ENCODE data around the gene ZNF71. TPM values are rescaled to one million over a fixed set of nuclear protein-coding genes. Genes with fewer than 3 reads are reported as not detected.

The ZNF71 gene
- total and polyA plus RNA-seq, 2 donors (not counting 3 experiments of a cell fraction or from before 2014, with no cell fraction given) = 9.7 to 10.1 TPM

DNA sequence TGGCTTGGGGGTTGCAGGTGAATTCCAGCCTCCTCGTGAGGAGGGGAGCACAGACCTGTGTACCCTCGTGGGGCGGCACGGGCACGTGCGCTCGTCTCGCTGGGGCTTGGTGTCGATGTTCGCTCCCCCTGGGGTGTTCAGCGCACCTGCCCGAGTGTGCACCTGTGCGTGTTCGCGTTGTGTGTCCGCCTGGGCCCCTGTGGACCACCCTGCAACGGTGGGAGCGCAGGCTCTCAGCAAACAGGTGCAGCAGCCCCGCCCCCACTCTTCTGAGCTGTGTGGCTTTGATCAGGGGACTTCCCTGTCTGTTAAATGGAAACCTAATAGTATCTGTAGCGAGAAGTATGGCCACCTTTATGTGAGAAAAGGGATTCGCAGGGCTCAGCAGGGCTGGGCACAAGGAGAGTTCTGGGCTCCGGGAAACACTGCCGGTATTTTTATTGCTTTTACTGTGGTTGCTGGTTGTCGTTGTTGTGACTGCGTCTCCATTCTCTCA is 48.4 kb downstream of the ZNF71 start:
- Histone ChIP-seq H3K79me2 (ENCODE audit: control insufficient read depth, insufficient read depth, low read length) (no peaks in the 10 kb centered on the region), H3K4me2 (ENCODE audit: insufficient read depth, low read length) (no peak overlapping the region), H3K4me1 (ENCODE audit: control insufficient read depth, extremely low read depth, insufficient read depth, low read length) (no peaks in the 10 kb centered on the region), H3K9ac (replicated peaks; ENCODE audit: extremely low read depth, insufficient read depth, low read length) (no peak overlapping the region), H3K36me3 (ENCODE audit: control insufficient read depth in 2 of 2, extremely low read depth in 1 of 2, insufficient read depth in 2 of 2, low read length in 2 of 2) (no peaks in the 10 kb centered on the region), H4K20me1 (replicated peaks; ENCODE audit: control insufficient read depth, extremely low read depth, insufficient read depth, low read length) (no peaks in the 10 kb centered on the region), H3K27me3 (ENCODE audit: control insufficient read depth in 2 of 2, insufficient read depth in 2 of 2, low read length in 2 of 2) (no peaks in the 10 kb centered on the region), H3K9me3 (replicated peaks; ENCODE audit: control insufficient read depth, insufficient read depth, low read length) (peaks cover 4% of the 10 kb centered on the region), H3K27ac (ENCODE audit: insufficient read depth, low read depth, low read length) (no peak overlapping the region), H2AFZ (ENCODE audit: low read depth, low read length) (no peak overlapping the region), H3K4me3 (replicated peaks in 1 of 3; ENCODE audit: insufficient read depth in 1 of 3, low read depth in 1 of 3, low read length in 3 of 3) (no peak overlapping the region), H3K9me1 (replicated peaks; ENCODE audit: control insufficient read depth, extremely low read depth, insufficient read depth, low read length) (no peaks in the 10 kb centered on the region)
- ChIA-PET POLR2A (no interaction called here), CTCF (no interaction called here)
- no peak for DNase-seq (ENCODE audit: low read depth, low spot score)
- BruUV-seq (replicated peaks) = no TSS peak
- TF ChIP-seq MAX (IDR thresholded peaks at IDR 0.05; ENCODE audit: insufficient read depth, insufficient read length) (no peak), GATA2 (IDR thresholded peaks at IDR 0.05; ENCODE audit: insufficient read depth, insufficient read length, low read depth, low read length) (no peak), JUN (IDR thresholded peaks at IDR 0.05; ENCODE audit: borderline replicate concordance, insufficient read depth, insufficient read length, low read depth) (no peak), POLR2A (IDR thresholded peaks at IDR 0.05; ENCODE audit: low read depth, low read length) (no peak), FOS (IDR thresholded peaks at IDR 0.05; ENCODE audit: borderline replicate concordance, insufficient read depth, low read length) (no peak), EZH2 (IDR thresholded peaks at IDR 0.05; ENCODE audit: borderline replicate concordance, low read depth, low read length, severe bottlenecking) (no peak), CTCF (IDR thresholded peaks at IDR 0.05; ENCODE audit: extremely low read depth in 1 of 2, insufficient read depth in 1 of 2, low read depth in 1 of 2, low read length in 2 of 2) (no peak), POLR2AphosphoS5 (IDR thresholded peaks at IDR 0.05; ENCODE audit: insufficient read depth, low read depth, low read length) (no peak), MYC (IDR thresholded peaks at IDR 0.05; ENCODE audit: low read depth, low read length) (no peak)
- FAIRE-seq = no peak
- intact Hi-C loops (cut with micrococcal nuclease) (no loop called here), dilution Hi-C loops (cut with MboI; ENCODE audit: extremely low pct_ligation_motif_present, low sequenced_read_pairs) (no loop called here)
